ENCODE measurements around the gene COL6A6. TPM values are rescaled to one million over a fixed set of nuclear protein-coding genes. Genes with fewer than 3 reads are reported as not detected.

The COL6A6 gene
- not detected in 2 replicates for total RNA-seq (2014; rRNA removed; shearing (Covaris generic))

GRCh38 chr3:130516645-130517512 lies at the start of gene COL6A6:
Gene COL6A6 (plus strand): TSS chr3:130517177. CDS start chr3:130560365, 43,188 bp downstream.

Other genes with a start within 250 kb of the COL6A6 start
- not detected in 2 replicates for gene COL6A5, start 171.5 kb upstream of the COL6A6 start, total RNA-seq (2014; rRNA removed; shearing (Covaris generic))
- gene PIK3R4, start 229.7 kb downstream of the COL6A6 start, total RNA-seq (2014; rRNA removed; shearing (Covaris generic)): 28.4 and 44.6 TPM in 2 replicates